HepG2 (cell line): Measurements from ENCODE around the gene JMJD8. TPM values are rescaled to one million over a fixed set of nuclear protein-coding genes. Genes with fewer than 3 reads are reported as not detected.

Source experiments
- ATAC-seq: fragments of 200-7000 bp; cut with Tn5 transposase; 3 replicates; pipeline ENCODE4 v1.9.1; 2020; ENCODE audit warnings: mild to moderate bottlenecking, moderate library complexity
- BruUV-seq: library from RNA; stranded (reverse); fragments of 400-500 nt; replicated peaks from 2 replicates; lab custom pipeline; 2021; lab: Mats Ljungman, UMichigan
- CTCF ChIA-PET: fragments of 300-600 bp; formaldehyde crosslinking; extraction: SDS; loops from one replicate; lab custom pipeline; 2021; ENCODE audit warnings: low total read pairs, inconsistent platforms, low intra/inter-chr PET ratio; lab: Yijun Ruan, JAX
- POLR2A ChIA-PET: fragments of 350-600 bp; sonication (Branson Sonifier 250); formaldehyde crosslinking; loops from one replicate; lab custom pipeline; 2020; ENCODE audit warnings: antibody characterized with exemption, inconsistent platforms; lab: Yijun Ruan, JAX
- DNase-seq: peaks from one replicate; pipeline ENCODE4 v3.0.0-alpha.2; 2015; ENCODE audit warnings: low spot score
- FAIRE-seq: peaks from 3 replicates; lab custom pipeline; 2011; peaks lifted over from hg19 to GRCh38; lab: Jason Lieb, UNC
- H2AFZ ChIP-seq: one replicate; pipeline ENCODE4 v1.6.1; 2011; ENCODE audit warnings: low read length, inconsistent platforms
- H3K27ac ChIP-seq: fragments of 300-600 bp; 3 replicates; pipeline ENCODE4 v1.8.0; 2011; ENCODE audit warnings: mixed run types, mild to moderate bottlenecking, mixed read lengths, low read length, inconsistent platforms; ENCODE audit not compliant: insufficient read depth; ENCODE audit errors: extremely low read length
- H3K27me3 ChIP-seq, 2 experiments: fragments of 200-600 bp in 1 of 2; 2 replicates in 1 of 2; 3 replicates in 1 of 2; pipeline versions ENCODE4 v1.6.0 to v1.8.0; 2011; ENCODE audit warnings: low read length in 2 of 2, mild to moderate bottlenecking in 2 of 2, moderate library complexity in 2 of 2, inconsistent platforms in 1 of 2; ENCODE audit not compliant: insufficient read depth in 2 of 2, control insufficient read depth in 1 of 2
- H3K36me3 ChIP-seq, 2 experiments: fragments of 200-600 bp in 1 of 2; replicated peaks in 1 of 2; 2 replicates in 1 of 2; 3 replicates in 1 of 2; pipeline versions ENCODE4 v1.5.1 to v1.8.0; 2011; ENCODE audit warnings: low read length in 2 of 2, inconsistent platforms in 1 of 2; ENCODE audit not compliant: insufficient read depth in 2 of 2, control insufficient read depth in 1 of 2
- H3K4me1 ChIP-seq: 2 replicates; pipeline ENCODE4 v1.5.1; 2012; ENCODE audit warnings: low read length, inconsistent platforms; ENCODE audit not compliant: insufficient read depth
- H3K4me2 ChIP-seq: 2 replicates; pipeline ENCODE4 v1.6.0; 2011; ENCODE audit warnings: low read depth, low read length, inconsistent platforms
- H3K4me3 ChIP-seq, 3 experiments: fragments of 200-600 bp in 1 of 3; sonication (generic), shearing (Covaris generic) in 1 of 3; replicated peaks in 1 of 3; 2 replicates each; pipeline ENCODE4 v1.5.1; 2011 to 2016; ENCODE audit warnings: low read length in 3 of 3, inconsistent platforms in 2 of 3, low read depth in 2 of 3, mild to moderate bottlenecking in 2 of 3, control low read depth in 1 of 3, mixed read lengths in 1 of 3; ENCODE audit not compliant: insufficient read depth in 1 of 3
- H3K79me2 ChIP-seq: one replicate; pipeline ENCODE4 v1.6.1; 2011; ENCODE audit warnings: low read length, inconsistent platforms; ENCODE audit not compliant: insufficient read depth
- H3K9ac ChIP-seq: 2 replicates; pipeline ENCODE4 v1.6.0; 2011; ENCODE audit warnings: mild to moderate bottlenecking, low read depth, low read length, inconsistent platforms; ENCODE audit not compliant: insufficient read depth
- H3K9me3 ChIP-seq: 2 replicates; pipeline ENCODE4 v1.5.1; 2012; ENCODE audit warnings: mild to moderate bottlenecking, low read length
- H4K20me1 ChIP-seq: 2 replicates; pipeline ENCODE4 v1.6.0; 2011; ENCODE audit warnings: inconsistent platforms, mild to moderate bottlenecking, low read length, moderate library complexity; ENCODE audit not compliant: insufficient read depth
- ATF7 ChIP-seq, 2 experiments: fragments of 450-650 bp in 1 of 2; sonication (generic) in 1 of 2; formaldehyde crosslinking in 1 of 2; IDR thresholded peaks; 2 replicates each; pipeline versions ENCODE4 v1.4.0 to v1.6.1; 2016 to 2020; ENCODE audit warnings: antibody characterized with exemption in 1 of 2, mild to moderate bottlenecking in 1 of 2, missing genetic modification reagents in 1 of 2
- ESRRA ChIP-seq: sonication (generic); formaldehyde crosslinking; IDR thresholded peaks from 2 replicates; pipeline ENCODE4 v1.5.1; 2020; ENCODE audit warnings: mild to moderate bottlenecking, low read depth, missing genetic modification reagents
- FOXP4 ChIP-seq: sonication (generic); formaldehyde crosslinking; IDR thresholded peaks from 2 replicates; pipeline ENCODE4 v1.4.0; 2020; ENCODE audit warnings: missing genetic modification reagents
- IKZF1 ChIP-seq: fragments of 450-650 bp; IDR thresholded peaks from 2 replicates; pipeline ENCODE4 v1.7.1; 2016
- ISL2 ChIP-seq: sonication (generic); formaldehyde crosslinking; IDR thresholded peaks from 2 replicates; pipeline ENCODE4 v1.5.0; 2020; ENCODE audit warnings: missing genetic modification reagents
- JDP2 ChIP-seq: sonication (generic); formaldehyde crosslinking; IDR thresholded peaks from 2 replicates; pipeline ENCODE4 v1.8.1; 2022; ENCODE audit warnings: missing genetic modification reagents, borderline replicate concordance
- KDM5B ChIP-seq: sonication (generic); formaldehyde crosslinking; IDR thresholded peaks from 2 replicates; pipeline ENCODE4 v1.4.0; 2020; ENCODE audit warnings: missing genetic modification reagents, mild to moderate bottlenecking, borderline replicate concordance
- NFIC ChIP-seq: IDR thresholded peaks from 2 replicates; pipeline ENCODE4 v1.6.1; 2012; ENCODE audit warnings: mild to moderate bottlenecking, low read length, inconsistent platforms
- NR1H2 ChIP-seq: sonication (generic); formaldehyde crosslinking; IDR thresholded peaks from 2 replicates; pipeline ENCODE4 v1.8.1; 2022; ENCODE audit warnings: low read depth, missing genetic modification reagents, borderline replicate concordance
- ZNF296 ChIP-seq: sonication (generic); formaldehyde crosslinking; conservative IDR thresholded peaks from 2 replicates; pipeline ENCODE4 v1.5.0; 2020; ENCODE audit warnings: mild to moderate bottlenecking, missing genetic modification reagents
- ZNF589 ChIP-seq: sonication (generic); formaldehyde crosslinking; conservative IDR thresholded peaks from 2 replicates; pipeline ENCODE4 v1.8.0; 2022; ENCODE audit warnings: mild to moderate bottlenecking, moderate library complexity, missing genetic modification reagents
- ZNF646 ChIP-seq: sonication (generic); formaldehyde crosslinking; IDR thresholded peaks from 2 replicates; pipeline ENCODE4 v1.9.0; 2021; ENCODE audit warnings: mild to moderate bottlenecking, missing genetic modification reagents
- ZNF816 ChIP-seq: sonication (generic); formaldehyde crosslinking; IDR thresholded peaks from 2 replicates; pipeline ENCODE4 v1.8.0; 2022; ENCODE audit warnings: missing genetic modification reagents, mild to moderate bottlenecking, borderline replicate concordance
- WGBS: methylation state at CpG from one replicate; pipeline ENCODE4 v1.1.6; 2017; ENCODE audit warnings: low lambda C conversion rate; 5-methylcytosine and 5-hydroxymethylcytosine counted together
- in situ Hi-C: cut with HindIII; loops from 2 replicates; pipeline ENCODE4 v1.10.0; 2017; ENCODE audit warnings: low pct_unique_long_range_greater_than_20kb; ENCODE audit not compliant: extremely low pct_ligation_motif_present
- intact Hi-C: fragments of 100-400 bp; cut with micrococcal nuclease; formaldehyde crosslinking; loops from one replicate; pipeline ENCODE4 v1.10.0; 2022; ENCODE audit not compliant: unreplicated experiment
- polyA plus RNA-seq, 8 experiments: library from polyadenylated mRNA; depleted of rRNA in 3 of 8; stranded (reverse) in 7 of 8; unstranded in 1 of 8; fragments of >200 nt; fragmentation: Illumina TruSeq in 4 of 8; extraction: Trizol in 4 of 8; gene quantifications; 2 replicates each; pipeline versions ENCODE4 v1.2.1 to v1.2.3, GENCODE V29; 2011 to 2016; ENCODE audit warnings: low read depth in 4 of 8, missing spikeins in 1 of 8, mixed read lengths in 1 of 8; ENCODE audit not compliant: insufficient read depth in 1 of 8
- total RNA-seq, 5 experiments: library from RNA; depleted of rRNA; stranded (reverse); fragments of >200 nt; fragmentation: Illumina TruSeq; extraction: Trizol; gene quantifications; 2 replicates each; pipeline ENCODE4 v1.2.3, GENCODE V29; 2016; ENCODE audit warnings: low read depth in 1 of 5
- TF ChIP-seq, protein P1 (sequence below): IDR thresholded peaks from 2 replicates; pipeline ENCODE4 v1.6.1; 2016; ENCODE audit warnings: control low read depth

Gene JMJD8
- total and polyA plus RNA-seq, 2 of the 13 experiments (the other 11 are each of a cell fraction or from before 2014, with no cell fraction given) = 2.6 to 11.8 TPM

DNA sequence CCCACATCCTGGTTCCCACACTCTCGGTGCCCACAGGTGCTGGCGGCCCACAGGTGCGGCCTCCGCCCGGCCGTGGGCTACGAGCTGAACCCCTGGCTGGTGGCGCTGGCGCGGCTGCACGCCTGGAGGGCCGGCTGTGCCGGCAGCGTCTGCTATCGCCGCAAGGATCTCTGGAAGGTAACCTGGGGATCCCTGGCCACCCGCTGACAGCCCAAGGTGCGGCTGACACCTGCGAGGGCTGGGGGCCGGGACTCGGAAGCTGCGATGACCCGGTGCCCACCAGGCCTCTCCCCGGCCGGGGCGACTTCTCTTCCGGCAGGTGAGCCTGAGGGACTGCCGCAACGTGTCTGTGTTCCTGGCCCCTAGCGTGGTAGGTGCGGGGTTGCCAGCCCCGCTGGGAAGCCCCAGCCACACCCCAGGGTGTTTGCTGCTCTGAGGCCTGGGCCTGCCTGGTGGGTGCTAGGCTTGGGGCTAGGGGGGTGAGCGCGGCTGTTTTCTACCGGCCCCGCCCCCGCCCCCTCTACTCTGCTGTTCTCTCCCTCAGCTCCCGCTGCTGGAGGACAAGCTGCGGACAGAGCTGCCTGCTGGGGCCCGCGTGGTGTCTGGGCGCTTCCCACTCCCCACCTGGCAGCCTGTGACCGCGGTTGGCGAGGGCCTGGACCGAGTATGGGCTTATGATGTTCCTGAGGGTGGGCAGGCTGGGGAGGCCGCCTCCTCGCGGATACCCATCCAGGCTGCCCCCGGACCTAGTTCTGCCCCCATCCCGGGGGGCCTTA is 37.8 kb upstream of the JMJD8 start:
- BruUV-seq = TSS peak; percentile 53
- Histone ChIP-seq H3K4me2 (peak overlapping the region; percentile 100), H3K4me1 (peaks cover 30% of the 10 kb centered on the region), H3K36me3 (no peaks in the 10 kb centered on the region), H3K4me3 (peak overlapping the region in 2 of 3 experiments; percentile 35 to 95; a peak in 3 of 6 replicates), H3K27me3 (peaks cover 0 to 3% of the 10 kb centered on the region in 2 experiments; a peak in 1 of 5 replicates), H4K20me1 (no peaks in the 10 kb centered on the region), H3K27ac (peak overlapping the region; percentile 88), H3K9me3 (no peaks in the 10 kb centered on the region), H2AFZ (no peak overlapping the region), H3K79me2 (no peaks in the 10 kb centered on the region), H3K9ac (peak overlapping the region; percentile 33)
- FAIRE-seq = no peak
- no peak for ATAC-seq
- POLR2A ChIA-PET = interaction anchor here (0.7 to 2.5 kb wide), 13 partner anchors 8 to 251 kb away, joined by 3 to 22 read pairs (median 7); partner anchors contain the start of genes CHTF18, CIAO3, MSLN and RPUSD1
- DNase-seq = no peak
- 96% methylated on average over 20 of the region's 51 CpGs for WGBS
- intact Hi-C loops (no loop called here), in situ Hi-C loops (no loop called here)
- CTCF ChIA-PET = no interaction called here
- no peak for TF ChIP-seq ZNF296 (CRISPR knock-in tag)
- no peak for TF ChIP-seq ZNF816
- TF ChIP-seq ZNF589 (CRISPR knock-in tag) = 0 out of 2 replicates have a peak, but pooled peaks have one; percentile 0
- no peak for TF ChIP-seq IKZF1
- no peak for TF ChIP-seq ATF7 (IDR thresholded peaks at IDR 0.05)
- no peak for TF ChIP-seq ATF7 (CRISPR knock-in tag; IDR thresholded peaks at IDR 0.05)
- TF ChIP-seq NR1H2 = no peak
- 0 out of 2 replicates have a peak, but pooled peaks have one; percentile 10 for TF ChIP-seq KDM5B (CRISPR knock-in tag)
- 0 out of 2 replicates have a peak, but pooled peaks have one; percentile 4 for TF ChIP-seq ESRRA (CRISPR knock-in tag)
- TF ChIP-seq FOXP4 (CRISPR knock-in tag) = no peak
- TF ChIP-seq, protein P1, sequence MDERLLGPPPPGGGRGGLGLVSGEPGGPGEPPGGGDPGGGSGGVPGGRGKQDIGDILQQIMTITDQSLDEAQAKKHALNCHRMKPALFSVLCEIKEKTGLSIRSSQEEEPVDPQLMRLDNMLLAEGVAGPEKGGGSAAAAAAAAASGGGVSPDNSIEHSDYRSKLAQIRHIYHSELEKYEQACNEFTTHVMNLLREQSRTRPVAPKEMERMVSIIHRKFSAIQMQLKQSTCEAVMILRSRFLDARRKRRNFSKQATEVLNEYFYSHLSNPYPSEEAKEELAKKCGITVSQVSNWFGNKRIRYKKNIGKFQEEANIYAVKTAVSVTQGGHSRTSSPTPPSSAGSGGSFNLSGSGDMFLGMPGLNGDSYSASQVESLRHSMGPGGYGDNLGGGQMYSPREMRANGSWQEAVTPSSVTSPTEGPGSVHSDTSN (CRISPR knock-in tag) = no peak
- TF ChIP-seq ZNF646 (CRISPR knock-in tag) = no peak
- no peak for TF ChIP-seq NFIC
- no peak for TF ChIP-seq JDP2 (CRISPR knock-in tag)
- 0 out of 2 replicates have a peak, but pooled peaks have one; percentile 8 for TF ChIP-seq ISL2 (CRISPR knock-in tag)
